Caco-2 (cell line): ENCODE results near the gene GDI1. TPM values are rescaled to one million over a fixed set of nuclear protein-coding genes. Genes with fewer than 3 reads are reported as not detected.

ENCODE experiments used
- BruUV-seq: library from RNA; stranded (reverse); fragments of 400-500 nt; replicated peaks from 2 replicates; lab custom pipeline; 2021; lab: Mats Ljungman, UMichigan
- CTCF ChIA-PET: fragments of 300-600 bp; sonication (Branson Sonifier 250); formaldehyde crosslinking; loops from one replicate; lab custom pipeline; 2022; ENCODE audit warnings: antibody characterized with exemption; lab: Charles Lee
- POLR2A ChIA-PET: fragments of 300-600 bp; sonication (Branson Sonifier 250); formaldehyde crosslinking; loops from one replicate; lab custom pipeline; 2022; ENCODE audit warnings: antibody characterized with exemption; lab: Charles Lee
- DNase-seq, 2 experiments: peaks; one replicate each; pipeline versions ENCODE4 v3.0.0 to v3.0.0-alpha.2; 2020 to 2022
- H3K27me3 ChIP-seq: replicated peaks from 2 replicates; pipeline ENCODE4 v1.6.0; 2011; ENCODE audit warnings: low read length; ENCODE audit not compliant: control insufficient read depth, insufficient read depth
- H3K36me3 ChIP-seq: 2 replicates; pipeline ENCODE4 v1.5.1; 2011; ENCODE audit warnings: low read length; ENCODE audit not compliant: control insufficient read depth, insufficient read depth
- H3K4me1 ChIP-seq: fragments of 250-450 bp; sonication (Bioruptor Pico); 2 replicates; pipeline ENCODE4 v1.5.1; 2020; ENCODE audit warnings: mild to moderate bottlenecking
- H3K4me3 ChIP-seq: 2 replicates; pipeline ENCODE4 v1.5.1; 2011; ENCODE audit warnings: low read depth, mild to moderate bottlenecking, control low read depth, low read length
- H3K9me3 ChIP-seq: fragments of 250-450 bp; sonication (Bioruptor Pico); 2 replicates; pipeline ENCODE4 v1.5.1; 2020; ENCODE audit warnings: mild to moderate bottlenecking, moderate library complexity
- H3K27ac Mint-ChIP-seq: one replicate; pipeline ENCODE4 v1.8.0; 2022; ENCODE audit warnings: mixed read lengths; ENCODE audit not compliant: unreplicated experiment
- H3K27me3 Mint-ChIP-seq: one replicate; pipeline ENCODE4 v1.8.0; 2022; ENCODE audit warnings: mixed read lengths; ENCODE audit not compliant: insufficient read depth, unreplicated experiment
- H3K36me3 Mint-ChIP-seq: one replicate; pipeline ENCODE4 v1.8.0; 2022; ENCODE audit warnings: mild to moderate bottlenecking, mixed read lengths; ENCODE audit not compliant: insufficient read depth, unreplicated experiment
- H3K4me1 Mint-ChIP-seq: one replicate; pipeline ENCODE4 v1.8.0; 2022; ENCODE audit warnings: low read depth, mixed read lengths; ENCODE audit not compliant: unreplicated experiment
- H3K4me3 Mint-ChIP-seq: one replicate; pipeline ENCODE4 v1.8.0; 2022; ENCODE audit warnings: mild to moderate bottlenecking, moderate library complexity, mixed read lengths; ENCODE audit not compliant: unreplicated experiment
- H3K9me3 Mint-ChIP-seq: one replicate; pipeline ENCODE4 v1.8.0; 2022; ENCODE audit warnings: mixed read lengths; ENCODE audit not compliant: unreplicated experiment
- intact Hi-C: fragments of 100-400 bp; cut with micrococcal nuclease; formaldehyde crosslinking; loops from one replicate; pipeline ENCODE4 v1.10.0; 2022; ENCODE audit not compliant: unreplicated experiment
- total RNA-seq: library from RNA; stranded (reverse); gene quantifications from 2 replicates; pipeline ENCODE4 v1.2.3, GENCODE V29; 2022
- TF ChIP-seq, protein P1 (sequence below), 2 experiments: fragments of 200-600 bp in 1 of 2; IDR thresholded peaks; 1 replicate in 1 of 2; 2 replicates in 1 of 2; pipeline versions ENCODE4 v1.5.1 to v1.8.0; 2011 to 2022; ENCODE audit warnings: antibody characterized with exemption in 1 of 2, control low read depth in 1 of 2, inconsistent platforms in 1 of 2, low read depth in 1 of 2, low read length in 1 of 2, mild to moderate bottlenecking in 1 of 2, moderate library complexity in 1 of 2; ENCODE audit not compliant: insufficient read depth in 1 of 2, severe bottlenecking in 1 of 2, unreplicated experiment in 1 of 2

GDI1 gene
- total RNA-seq, 1 experiment from 2014 or later = 68.7 TPM

- TF ChIP-seq, protein P1, sequence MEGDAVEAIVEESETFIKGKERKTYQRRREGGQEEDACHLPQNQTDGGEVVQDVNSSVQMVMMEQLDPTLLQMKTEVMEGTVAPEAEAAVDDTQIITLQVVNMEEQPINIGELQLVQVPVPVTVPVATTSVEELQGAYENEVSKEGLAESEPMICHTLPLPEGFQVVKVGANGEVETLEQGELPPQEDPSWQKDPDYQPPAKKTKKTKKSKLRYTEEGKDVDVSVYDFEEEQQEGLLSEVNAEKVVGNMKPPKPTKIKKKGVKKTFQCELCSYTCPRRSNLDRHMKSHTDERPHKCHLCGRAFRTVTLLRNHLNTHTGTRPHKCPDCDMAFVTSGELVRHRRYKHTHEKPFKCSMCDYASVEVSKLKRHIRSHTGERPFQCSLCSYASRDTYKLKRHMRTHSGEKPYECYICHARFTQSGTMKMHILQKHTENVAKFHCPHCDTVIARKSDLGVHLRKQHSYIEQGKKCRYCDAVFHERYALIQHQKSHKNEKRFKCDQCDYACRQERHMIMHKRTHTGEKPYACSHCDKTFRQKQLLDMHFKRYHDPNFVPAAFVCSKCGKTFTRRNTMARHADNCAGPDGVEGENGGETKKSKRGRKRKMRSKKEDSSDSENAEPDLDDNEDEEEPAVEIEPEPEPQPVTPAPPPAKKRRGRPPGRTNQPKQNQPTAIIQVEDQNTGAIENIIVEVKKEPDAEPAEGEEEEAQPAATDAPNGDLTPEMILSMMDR (IDR thresholded peaks at IDR 0.05; ENCODE audit: insufficient read depth in 1 of 2, low read depth in 1 of 2, low read length in 1 of 2, severe bottlenecking in 1 of 2, unreplicated experiment in 1 of 2) = no peak
- Histone ChIP-seq H3K36me3 (no peaks in the 10 kb centered on the region), H3K4me1 (no peaks in the 10 kb centered on the region), H3K4me3 (peak within 1 kb of the TSS; percentile 64), H3K27me3 (no peaks in the 10 kb centered on the region), H3K9me3 (no peaks in the 10 kb centered on the region)
- Mint-ChIP-seq H3K4me3 (peak within 1 kb of the TSS; percentile 76), H3K9me3 (no peaks in the 10 kb centered on the region), H3K27me3 (no peaks in the 10 kb centered on the region), H3K27ac (peak within 1 kb of the TSS; percentile 86), H3K36me3 (peaks cover 39% of the 10 kb centered on the region), H3K4me1 (no peaks in the 10 kb centered on the region)
- ChIA-PET POLR2A (interaction anchor here (1.0 to 1.1 kb wide), 3 partner anchors 8 to 106 kb away, joined by 3 to 16 read pairs (median 4); partner anchors contain the start of gene SLC10A3), CTCF (interaction anchor here (0.6 to 1.0 kb wide), 2 partner anchors 12 to 109 kb away, joined by 3 to 4 read pairs; partner anchors contain the start of gene SLC10A3)
- peak; percentile 91 to 96 for DNase-seq
- BruUV-seq = TSS peak; percentile 48
- intact Hi-C loops = loop anchor here (5.0 kb wide), 1 partner anchor 38 kb away; the partner anchor contains the start of gene FAM3A
Measured at GRCh38 chrX:154478728-154479622, 42.0 kb downstream of the GDI1 start, which contains the start of gene LAGE3. Gene LAGE3 (minus strand): TSS chrX:154479281. CDS start chrX:154478915, 366 bp downstream.

GRCh38 chrX:154481195-154481594 is 44.2 kb downstream of the GDI1 start:
- Mint-ChIP-seq H3K36me3 (peaks cover 29% of the 10 kb centered on the region), H3K9me3 (no peaks in the 10 kb centered on the region), H3K27me3 (no peaks in the 10 kb centered on the region), H3K27ac (no peak overlapping the region), H3K4me3 (no peak overlapping the region), H3K4me1 (no peaks in the 10 kb centered on the region)
- Histone ChIP-seq H3K9me3 (no peaks in the 10 kb centered on the region), H3K4me3 (no peak overlapping the region), H3K27me3 (no peaks in the 10 kb centered on the region), H3K36me3 (0 out of 2 replicates have a peak, but pooled peaks cover 1% of the 10 kb centered on the region), H3K4me1 (no peaks in the 10 kb centered on the region)
- intact Hi-C loops = no loop called here
- ChIA-PET POLR2A (interaction anchor here (0.8 kb wide), 1 partner anchor 9 kb away, joined by 3 read pairs; the partner anchor contains the start of gene SLC10A3), CTCF (no interaction called here)
- DNase-seq = no peak
- TF ChIP-seq, protein P1 (IDR thresholded peaks at IDR 0.05; ENCODE audit: insufficient read depth in 1 of 2, low read depth in 1 of 2, low read length in 1 of 2, severe bottlenecking in 1 of 2, unreplicated experiment in 1 of 2) = no peak
- no TSS peak for BruUV-seq

GRCh38 chrX:154481911-154482601 is 45.1 kb downstream of the GDI1 start:
- H3K27ac Mint-ChIP-seq = no peak overlapping the region
- intact Hi-C loops = no loop called here
- no peaks in the 10 kb centered on the region for H3K9me3 Mint-ChIP-seq

More at GRCh38 chrX:154481911-154482601, 45.1 kb downstream of the GDI1 start:
- no TSS peak for BruUV-seq
- H3K36me3 ChIP-seq = 0 out of 2 replicates have a peak, but pooled peaks cover 1% of the 10 kb centered on the region
- no peaks in the 10 kb centered on the region for H3K4me1 Mint-ChIP-seq
- no peak overlapping the region for H3K4me3 Mint-ChIP-seq
- no peaks in the 10 kb centered on the region for H3K27me3 ChIP-seq
- no peaks in the 10 kb centered on the region for H3K9me3 ChIP-seq
- DNase-seq = no peak
- TF ChIP-seq, protein P1 (IDR thresholded peaks at IDR 0.05; ENCODE audit: insufficient read depth in 1 of 2, low read depth in 1 of 2, low read length in 1 of 2, severe bottlenecking in 1 of 2, unreplicated experiment in 1 of 2) = no peak
- ChIA-PET CTCF (no interaction called here), POLR2A (interaction anchor here (0.8 kb wide), 1 partner anchor 8 kb away, joined by 3 read pairs; the partner anchor contains the start of gene SLC10A3)
- peaks cover 25% of the 10 kb centered on the region for H3K36me3 Mint-ChIP-seq
- no peaks in the 10 kb centered on the region for H3K27me3 Mint-ChIP-seq
- no peak overlapping the region for H3K4me3 ChIP-seq
- H3K4me1 ChIP-seq = peaks cover 2% of the 10 kb centered on the region; the same call in 1 of the 2 replicates
